Stimulated activated CD8-positive, alpha-beta memory T cell treated with anti-CD3 and anti-CD28 coated beads, Interleukin-15, amount 100 ng/mL, for 24 hours (primary cell): ENCODE data around the gene C3orf38.
"Not testable (repeated sequence)": the region's sequence is repeated elsewhere in the genome, so short reads cannot be mapped to it uniquely, and the experiment has no call there.

Experiments
- DNase-seq: peaks from one replicate; pipeline ENCODE4 v3.0.0-alpha.2; 2020; ENCODE audit warnings: low read depth

The C3orf38 gene

DNA sequence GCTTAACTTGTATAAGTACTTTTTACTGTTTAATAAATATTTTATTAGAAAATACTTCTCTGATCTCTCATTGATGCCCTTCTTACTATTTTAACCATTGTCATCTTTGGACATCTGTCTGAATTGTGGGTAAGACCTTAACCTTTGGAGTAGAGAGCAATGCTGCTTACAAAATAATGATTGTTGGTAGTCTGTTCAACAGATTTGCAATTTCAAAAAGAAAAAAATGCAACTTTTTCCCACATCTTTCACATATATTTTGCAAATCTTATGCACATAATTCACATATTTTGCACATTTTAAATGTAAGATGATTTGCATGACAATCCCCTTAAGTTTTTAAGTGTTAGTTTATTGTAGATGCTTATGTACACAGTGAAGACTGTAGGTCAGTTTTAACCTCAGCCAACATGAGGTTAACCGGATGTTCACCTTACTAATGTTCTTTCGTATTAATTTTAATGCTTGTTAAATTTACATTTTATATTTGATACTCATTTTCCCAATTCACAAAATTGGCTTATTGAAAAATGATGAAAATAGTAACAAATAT is 16.7 kb downstream of the C3orf38 start:
- DNase-seq: no peak

DNA sequence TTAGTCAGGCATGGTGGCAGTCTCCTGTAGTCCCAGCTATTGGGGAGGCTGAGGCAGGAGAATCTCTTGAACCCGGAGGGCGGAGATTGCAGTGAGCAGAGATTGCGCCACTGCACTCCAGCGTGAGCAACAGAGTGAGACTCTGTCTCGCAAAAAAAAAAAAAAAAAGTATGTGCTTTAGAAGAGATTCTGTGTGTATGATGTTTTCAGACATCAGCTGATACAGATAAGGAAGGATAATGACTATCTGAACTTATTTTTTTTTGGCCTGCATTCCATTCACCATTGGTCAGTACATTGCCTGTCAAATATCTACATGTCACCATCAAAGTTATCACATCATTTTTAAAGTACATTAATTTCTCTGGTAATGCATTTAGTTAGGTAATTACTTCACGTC is 17.4 kb downstream of the C3orf38 start:
- DNase-seq: no peak

DNA sequence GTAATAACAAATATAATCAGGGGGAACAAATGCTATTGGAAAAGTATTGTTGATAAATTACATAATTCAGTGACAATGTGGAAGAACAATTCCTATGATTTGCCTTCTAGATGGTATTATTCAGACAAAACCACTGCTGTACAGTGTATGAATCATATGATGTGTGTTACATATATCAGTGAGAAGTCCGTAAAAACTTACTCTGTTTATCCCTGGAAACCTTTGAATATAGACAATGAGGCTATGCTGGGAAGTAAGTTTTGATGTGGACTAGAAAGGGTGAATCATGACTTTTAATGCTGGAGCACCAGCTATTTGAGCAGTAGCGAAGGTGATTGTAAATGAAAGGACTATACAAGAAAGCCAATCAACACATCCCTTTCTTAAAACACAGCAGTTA is 17.9 kb downstream of the C3orf38 start:
- no peak for DNase-seq

DNA sequence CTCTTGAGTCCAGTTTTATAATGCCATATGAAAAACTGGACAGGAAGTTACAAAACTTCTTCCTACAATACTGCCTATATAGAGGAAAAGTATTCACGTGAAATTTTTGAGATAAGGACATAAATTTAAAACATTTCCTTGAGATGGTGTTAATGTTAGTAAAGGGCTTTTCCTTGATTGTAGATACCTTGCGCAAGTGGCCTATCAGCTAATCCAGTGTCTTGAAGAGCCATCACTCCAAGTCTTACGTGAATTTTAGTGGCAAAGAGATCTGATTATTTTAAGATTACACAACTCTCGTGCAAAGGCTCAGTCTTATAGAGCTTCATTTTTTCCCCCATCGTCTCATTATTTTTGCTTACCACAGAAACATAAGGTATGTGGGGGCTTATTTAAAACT is 18.4 kb downstream of the C3orf38 start:
- no peak for DNase-seq

DNA sequence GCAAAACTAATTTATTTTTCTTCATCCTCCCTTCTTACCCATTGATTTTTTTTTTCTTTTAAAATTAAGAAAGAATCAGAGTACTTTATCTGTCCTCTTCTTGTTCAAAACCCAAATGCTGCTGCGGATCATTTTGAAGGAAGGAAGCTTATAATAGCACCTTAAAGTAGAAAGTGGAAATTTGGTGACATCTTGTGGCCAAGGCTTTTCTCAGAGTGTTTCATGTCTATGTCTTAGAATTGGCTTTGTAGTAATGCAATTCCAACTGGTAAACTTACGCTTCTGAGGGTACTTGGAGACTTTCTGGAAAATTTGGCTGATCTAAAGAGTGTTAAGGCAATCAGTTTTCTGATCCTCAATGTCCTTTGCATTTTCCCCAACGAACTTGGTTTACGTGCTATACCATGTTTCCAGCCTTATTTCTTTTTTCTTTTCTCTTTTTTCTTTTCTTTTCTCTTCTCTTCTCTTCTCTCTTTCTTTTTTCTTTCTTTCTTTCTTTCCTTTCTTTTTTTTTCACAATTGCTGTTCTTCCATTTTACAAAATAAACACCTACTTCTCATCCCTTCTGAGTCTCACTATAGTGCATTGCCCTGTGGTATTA is 30.7 kb downstream of the C3orf38 start:
- DNase-seq: no peak

DNA sequence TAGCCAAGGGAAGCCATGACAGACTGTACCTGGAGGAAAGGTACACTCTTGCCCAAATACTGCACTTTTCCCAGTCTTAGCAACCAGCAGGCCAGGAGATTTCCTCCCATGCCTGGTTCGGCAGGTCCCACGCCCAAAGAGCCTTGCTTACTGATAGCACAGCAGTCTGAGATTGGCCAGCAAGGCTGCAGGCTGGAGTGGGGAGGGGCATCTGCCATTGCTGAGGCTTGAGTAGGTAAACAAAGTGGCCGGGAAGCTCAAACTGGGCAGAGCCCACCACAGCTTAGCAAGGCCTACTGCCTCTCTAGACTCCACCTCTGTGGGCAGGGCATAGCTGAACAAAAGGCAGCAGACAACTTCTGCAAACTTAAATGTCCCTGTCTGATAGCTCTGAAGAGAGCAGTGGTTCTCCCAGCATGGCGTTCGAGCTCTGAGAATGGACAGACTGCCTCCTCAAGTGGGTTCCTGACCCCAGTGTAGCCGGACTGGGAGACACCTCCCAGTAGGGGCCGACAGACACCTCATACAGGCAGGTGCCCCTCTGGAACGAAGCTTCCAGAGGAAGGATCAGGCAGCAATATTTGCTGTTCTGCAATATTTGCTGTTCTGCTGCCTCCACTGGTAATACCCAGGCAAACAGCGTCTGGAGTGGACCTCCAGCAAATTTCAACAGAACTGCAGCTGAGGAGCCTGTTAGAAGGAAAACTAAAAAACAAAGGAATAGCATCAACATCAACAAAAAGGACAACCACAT is 32.6 kb downstream of the C3orf38 start:
- not testable (repeated sequence) for DNase-seq

DNA sequence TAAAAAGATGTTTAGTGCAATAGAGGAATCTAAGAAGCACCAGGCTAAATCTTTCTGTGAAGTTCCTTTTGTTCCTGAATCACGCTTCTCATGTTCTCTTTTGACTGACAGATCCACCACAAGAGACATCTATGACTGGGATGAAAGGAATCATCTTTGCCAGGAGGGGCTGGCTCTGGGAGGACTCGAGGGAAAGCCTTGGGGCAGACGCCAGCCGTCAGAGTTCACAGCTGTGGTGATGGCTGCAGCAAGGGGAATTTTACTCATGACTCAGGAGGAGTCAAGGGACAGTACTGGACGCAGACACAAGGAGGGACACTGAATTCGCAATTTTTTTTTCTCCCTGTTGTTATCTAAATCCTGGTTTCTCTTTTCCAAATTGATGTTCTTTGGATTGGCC is 38.7 kb downstream of the C3orf38 start:
- no peak for DNase-seq

DNA sequence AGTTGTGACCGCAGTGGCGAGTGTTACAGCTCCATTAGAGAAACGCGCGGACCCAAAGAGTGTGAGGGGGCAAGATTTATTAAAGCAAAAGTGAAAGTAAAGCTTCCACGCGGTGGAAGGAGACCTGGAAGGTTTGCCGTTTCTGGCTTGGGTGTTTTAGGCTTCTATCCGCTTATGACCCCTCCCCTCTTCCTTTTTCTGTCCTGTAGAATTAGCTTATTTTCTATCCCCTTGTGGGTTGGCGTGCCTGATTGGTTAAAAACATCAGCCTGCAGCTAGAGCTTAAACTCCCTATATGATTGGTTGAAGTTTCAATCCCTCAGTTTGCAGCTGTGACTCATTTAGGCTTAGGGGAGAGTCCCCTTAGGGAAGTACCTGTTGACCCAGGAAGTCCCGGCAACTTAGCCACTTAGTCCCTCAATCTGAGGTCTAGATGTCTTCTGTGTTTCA is 39.6 kb downstream of the C3orf38 start:
- no peak for DNase-seq

DNA sequence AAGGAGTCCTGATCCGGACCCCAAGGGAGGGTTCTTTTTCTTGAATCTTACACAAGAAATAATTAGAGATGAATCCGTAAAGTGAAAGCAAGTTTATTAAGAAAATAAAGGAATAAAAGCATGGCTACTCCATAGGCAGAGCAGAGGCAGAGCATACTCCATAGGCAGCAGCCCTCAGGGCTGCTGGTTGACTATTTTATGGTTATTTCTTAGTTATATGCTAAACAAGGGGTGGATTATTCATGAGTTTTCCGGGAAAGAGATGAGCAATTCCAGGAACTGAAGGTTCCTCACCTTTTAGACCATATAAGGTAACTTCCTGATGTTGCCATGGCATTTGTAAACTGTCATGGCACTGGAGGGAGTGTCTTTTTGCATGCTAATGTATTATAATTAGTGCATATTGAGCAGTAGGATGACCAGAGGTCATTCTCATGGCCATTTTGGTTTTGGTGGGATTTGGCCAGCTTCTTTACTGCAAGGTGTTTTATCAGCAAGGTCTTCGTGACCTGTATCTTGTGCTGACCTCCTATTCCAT is 42.2 kb downstream of the C3orf38 start:
- DNase-seq: no peak

DNA sequence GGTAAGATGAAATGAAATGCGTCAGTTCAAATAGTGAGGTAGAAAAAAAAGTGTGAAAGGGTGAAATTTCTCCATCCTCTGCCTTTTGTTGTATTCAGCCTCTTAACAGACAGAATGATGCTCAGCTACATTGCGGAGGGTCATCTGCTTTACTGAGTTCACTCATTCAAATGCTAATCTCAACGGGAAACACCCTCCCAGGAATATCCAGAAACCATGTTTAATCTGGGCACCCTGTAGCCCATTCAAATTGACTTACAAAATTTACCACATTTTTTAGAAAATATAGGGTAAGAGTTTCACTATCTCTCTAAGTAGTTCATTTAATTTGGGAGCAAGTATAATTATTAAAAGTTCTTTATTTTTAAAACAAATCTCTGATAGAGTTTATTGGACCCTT is 42.9 kb downstream of the C3orf38 start:
- DNase-seq: no peak

DNA sequence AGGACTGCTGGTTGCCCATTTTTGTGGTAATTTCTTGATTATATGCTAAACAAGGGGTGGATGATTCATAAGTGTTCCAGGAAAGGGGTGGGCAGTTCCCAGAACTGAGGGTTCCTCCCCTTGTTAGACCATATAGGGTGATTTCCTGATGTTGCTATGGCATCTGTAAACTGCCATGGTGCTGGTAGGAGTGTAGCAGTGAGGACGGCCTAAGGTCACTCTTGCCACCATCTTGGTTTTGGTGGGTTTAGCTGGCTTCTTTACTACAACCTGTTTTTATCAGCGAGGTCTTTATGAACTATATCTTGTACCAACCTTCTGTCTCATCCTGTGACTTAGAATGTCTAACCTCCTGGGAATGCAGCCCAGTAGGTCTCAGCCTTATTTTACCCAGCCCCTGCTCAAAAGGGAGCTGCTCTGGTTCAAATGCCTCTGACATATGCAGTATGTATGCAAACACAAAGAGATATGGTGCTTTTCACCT is 46.2 kb downstream of the C3orf38 start:
- DNase-seq: no peak

DNA sequence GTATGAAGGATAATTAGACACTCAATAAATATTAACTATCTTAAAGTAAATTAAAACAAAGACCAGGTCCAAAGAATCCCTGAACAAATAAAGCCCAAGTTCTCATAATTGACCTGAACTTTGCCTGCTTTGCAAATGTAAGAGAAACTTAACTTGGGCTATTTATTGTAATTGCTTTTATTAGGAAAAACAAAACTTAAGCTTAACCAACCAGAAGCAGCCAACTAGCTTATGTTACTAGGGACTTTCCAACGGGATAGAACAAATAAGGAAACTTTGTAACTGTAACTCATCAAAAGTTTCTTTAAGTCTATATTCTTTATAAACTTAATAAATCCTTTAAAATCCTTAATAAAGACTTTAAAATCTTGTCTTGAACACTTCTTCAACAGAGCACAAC is 48.4 kb downstream of the C3orf38 start:
- no peak for DNase-seq

DNA sequence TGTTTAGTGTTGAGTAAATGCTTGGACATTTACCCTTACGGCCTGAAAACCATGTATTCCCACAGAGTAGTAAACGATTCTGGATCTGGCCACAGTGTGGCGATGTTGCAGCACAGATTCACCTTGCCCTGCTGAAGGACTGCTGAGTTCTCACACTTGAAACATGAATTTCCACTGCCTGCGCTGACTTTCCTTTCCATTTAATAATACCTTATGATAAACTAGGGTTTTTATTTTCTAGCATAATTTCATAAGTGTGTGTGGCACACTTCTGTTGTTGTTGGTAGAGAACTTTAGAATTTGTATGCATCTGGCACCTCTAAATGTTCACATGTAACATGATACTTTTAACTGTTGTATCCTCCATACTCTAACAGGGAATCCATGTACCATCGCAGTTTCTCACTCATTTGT is 53.9 kb downstream of the C3orf38 start:
- DNase-seq: peak; percentile 26
